Measurements from ENCODE around the gene DNMT3L.
"Not testable (repeated sequence)": the region's sequence is repeated elsewhere in the genome, so short reads cannot be mapped to it uniquely, and the experiment has no call there.

Gene DNMT3L

GRCh38 chr21:44211978-44212377, 49.7 kb downstream of the DNMT3L start:
- not testable (repeated sequence) for H3K4me1 ChIP-seq, H4K20me1 ChIP-seq, H3K36me3 ChIP-seq, H3K9ac ChIP-seq, H3K27me3 ChIP-seq, H3K27ac ChIP-seq, H3K4me2 ChIP-seq, H3K9me3 ChIP-seq, H3K4me3 ChIP-seq

GRCh38 chr21:44211574-44211973, 50.1 kb downstream of the DNMT3L start:
- H3K27ac ChIP-seq, H3K9me3 ChIP-seq, H3K4me3 ChIP-seq, H3K4me2 ChIP-seq, H4K20me1 ChIP-seq, H3K27me3 ChIP-seq, H3K4me1 ChIP-seq, H3K9ac ChIP-seq, H3K36me3 ChIP-seq: not testable (repeated sequence)

GRCh38 chr21:44207860-44208646, 53.6 kb downstream of the DNMT3L start:
- Histone ChIP-seq H3K27ac (peak overlapping the region; percentile 75), H3K4me2 (peak overlapping the region; percentile 55; the same call in 1 of the 2 replicates)
- not testable (repeated sequence) for H3K9me3 ChIP-seq, H3K4me3 ChIP-seq, H3K4me1 ChIP-seq, H3K9ac ChIP-seq, H3K36me3 ChIP-seq, H4K20me1 ChIP-seq, H3K27me3 ChIP-seq

- H3K9me3 ChIP-seq, H3K27ac ChIP-seq, H3K4me2 ChIP-seq, H3K27me3 ChIP-seq, H3K9ac ChIP-seq, H3K4me1 ChIP-seq, H3K4me3 ChIP-seq, H3K36me3 ChIP-seq, H4K20me1 ChIP-seq: not testable (repeated sequence)
These were observed 54.7 kb downstream of the DNMT3L start for GRCh38 chr21:44206698-44207676.

GRCh38 chr21:44206187-44206586, 55.5 kb downstream of the DNMT3L start:
- H3K27ac ChIP-seq, H3K4me1 ChIP-seq, H3K4me2 ChIP-seq, H3K27me3 ChIP-seq, H3K9me3 ChIP-seq, H3K36me3 ChIP-seq, H3K4me3 ChIP-seq, H3K9ac ChIP-seq, H4K20me1 ChIP-seq: not testable (repeated sequence)

GRCh38 chr21:44202590-44203299, 59.0 kb downstream of the DNMT3L start:
- not testable (repeated sequence) for H3K9ac ChIP-seq, H3K36me3 ChIP-seq, H3K27ac ChIP-seq, H3K4me3 ChIP-seq, H3K4me2 ChIP-seq, H3K27me3 ChIP-seq, H4K20me1 ChIP-seq, H3K9me3 ChIP-seq, H3K4me1 ChIP-seq

- not testable (repeated sequence) for H3K36me3 ChIP-seq, H3K9me3 ChIP-seq, H3K4me3 ChIP-seq, H3K27ac ChIP-seq, H3K4me1 ChIP-seq, H3K4me2 ChIP-seq, H3K27me3 ChIP-seq, H3K9ac ChIP-seq, H4K20me1 ChIP-seq
These were observed 61.7 kb downstream of the DNMT3L start for GRCh38 chr21:44199997-44200396.

GRCh38 chr21:44199448-44199847, 62.2 kb downstream of the DNMT3L start:
- H3K36me3 ChIP-seq = no peaks in the 10 kb centered on the region
- TF ChIP-seq Cebpa-rat (IDR thresholded peaks at IDR 0.05) = no peak
- no peaks in the 10 kb centered on the region for H4K20me1 ChIP-seq

GRCh38 chr21:44197156-44197516, 64.6 kb downstream of the DNMT3L start:
- H3K9ac ChIP-seq, H3K4me3 ChIP-seq, H3K27me3 ChIP-seq, H3K27ac ChIP-seq, H4K20me1 ChIP-seq, H3K9me3 ChIP-seq, H3K4me1 ChIP-seq, H3K4me2 ChIP-seq, H3K36me3 ChIP-seq: not testable (repeated sequence)

More at GRCh38 chr21:44199448-44199847, 62.2 kb downstream of the DNMT3L start:
- no peaks in the 10 kb centered on the region for H3K27me3 ChIP-seq
- no peak overlapping the region for H3K4me2 ChIP-seq
- peaks cover 8% of the 10 kb centered on the region for H3K4me1 ChIP-seq
- no peak overlapping the region for H3K27ac ChIP-seq
- no peaks in the 10 kb centered on the region for H3K9me3 ChIP-seq
- no peak overlapping the region for H3K4me3 ChIP-seq
- no peak overlapping the region for H3K9ac ChIP-seq

All from BLaER1 (cell line).